SU-DHL-6 (cell line): ENCODE data around the gene AXIN2.

ENCODE experiments used
- EZH2phosphoT487 ChIP-seq: fragments of 200-600 bp; sonication (generic), shearing (Covaris generic); conservative IDR thresholded peaks from 2 replicates; pipeline ENCODE4 v1.6.1; 2018; ENCODE audit warnings: mild to moderate bottlenecking, antibody characterized with exemption, low read length, moderate library complexity, mixed read lengths
- TF ChIP-seq, protein P1 (sequence below): fragments of 200-600 bp; sonication (generic); IDR thresholded peaks from one replicate; pipeline ENCODE4 v1.5.1; 2017; ENCODE audit warnings: antibody characterized with exemption, mild to moderate bottlenecking, low read length, moderate library complexity; ENCODE audit not compliant: insufficient read depth, poor library complexity, severe bottlenecking

DNA sequence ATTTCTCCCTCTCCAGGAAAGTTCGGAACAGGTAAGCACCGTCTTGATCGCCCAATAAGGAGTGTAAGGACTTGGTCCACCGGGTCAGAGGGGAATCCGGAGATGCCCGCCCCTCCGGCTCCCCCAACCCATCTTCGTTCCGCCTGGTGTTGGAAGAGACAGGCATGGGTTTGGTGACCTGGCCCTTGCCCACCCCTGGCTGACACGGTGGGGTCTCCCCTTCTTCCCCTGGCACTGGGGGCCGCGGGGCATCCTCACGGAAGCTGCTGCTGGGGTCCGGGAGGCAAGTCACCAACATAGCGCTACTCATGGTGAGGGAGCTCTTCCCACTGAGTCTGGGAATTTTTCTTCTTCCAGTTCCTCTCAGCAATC lies 3.2 kb downstream of the AXIN2 start:
- TF ChIP-seq, protein P1, sequence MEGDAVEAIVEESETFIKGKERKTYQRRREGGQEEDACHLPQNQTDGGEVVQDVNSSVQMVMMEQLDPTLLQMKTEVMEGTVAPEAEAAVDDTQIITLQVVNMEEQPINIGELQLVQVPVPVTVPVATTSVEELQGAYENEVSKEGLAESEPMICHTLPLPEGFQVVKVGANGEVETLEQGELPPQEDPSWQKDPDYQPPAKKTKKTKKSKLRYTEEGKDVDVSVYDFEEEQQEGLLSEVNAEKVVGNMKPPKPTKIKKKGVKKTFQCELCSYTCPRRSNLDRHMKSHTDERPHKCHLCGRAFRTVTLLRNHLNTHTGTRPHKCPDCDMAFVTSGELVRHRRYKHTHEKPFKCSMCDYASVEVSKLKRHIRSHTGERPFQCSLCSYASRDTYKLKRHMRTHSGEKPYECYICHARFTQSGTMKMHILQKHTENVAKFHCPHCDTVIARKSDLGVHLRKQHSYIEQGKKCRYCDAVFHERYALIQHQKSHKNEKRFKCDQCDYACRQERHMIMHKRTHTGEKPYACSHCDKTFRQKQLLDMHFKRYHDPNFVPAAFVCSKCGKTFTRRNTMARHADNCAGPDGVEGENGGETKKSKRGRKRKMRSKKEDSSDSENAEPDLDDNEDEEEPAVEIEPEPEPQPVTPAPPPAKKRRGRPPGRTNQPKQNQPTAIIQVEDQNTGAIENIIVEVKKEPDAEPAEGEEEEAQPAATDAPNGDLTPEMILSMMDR = no peak
- TF ChIP-seq EZH2phosphoT487 = no peak
